GM19025 (cell line): ENCODE data around the gene MYLK3.

Source experiments
- ATAC-seq: cut with Tn5 transposase; IDR thresholded peaks from one replicate; pipeline ENCODE4 v1.9.1; 2021; ENCODE audit warnings: mild to moderate bottlenecking, low read depth, moderate library complexity; ENCODE audit not compliant: unreplicated experiment

Gene MYLK3

DNA sequence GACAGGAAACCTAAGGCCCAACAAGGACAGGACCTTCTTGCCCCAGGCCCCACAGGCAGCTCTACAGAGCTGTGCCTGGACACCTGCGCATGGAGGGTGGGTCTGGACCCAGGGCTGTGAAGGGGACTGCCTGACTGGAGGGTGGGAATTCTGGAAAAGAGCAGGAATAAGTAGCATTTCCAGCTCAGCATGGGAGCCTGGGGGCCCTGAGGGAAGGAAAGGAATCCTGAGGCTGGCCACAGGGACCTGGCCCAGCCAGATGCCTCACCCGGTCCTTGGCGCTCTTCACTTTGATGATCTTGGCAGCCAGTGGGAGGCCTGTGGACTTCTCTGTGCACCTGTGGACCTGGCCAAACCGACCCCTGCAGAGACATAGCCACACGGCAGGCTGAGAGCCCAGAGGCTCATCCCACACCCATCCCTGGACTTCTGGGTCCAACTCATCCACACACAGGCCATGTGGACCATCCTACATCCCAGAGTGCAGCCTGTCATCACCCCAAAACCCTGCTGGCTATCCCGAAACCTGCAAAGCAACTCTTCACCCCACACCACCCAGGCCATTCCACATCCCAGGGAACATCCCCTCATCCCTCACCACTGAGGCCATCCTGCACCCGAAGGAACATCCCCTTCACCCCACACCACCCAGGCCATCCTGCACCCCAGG, 18.7 kb downstream of the MYLK3 start:
- ATAC-seq = no peak

DNA sequence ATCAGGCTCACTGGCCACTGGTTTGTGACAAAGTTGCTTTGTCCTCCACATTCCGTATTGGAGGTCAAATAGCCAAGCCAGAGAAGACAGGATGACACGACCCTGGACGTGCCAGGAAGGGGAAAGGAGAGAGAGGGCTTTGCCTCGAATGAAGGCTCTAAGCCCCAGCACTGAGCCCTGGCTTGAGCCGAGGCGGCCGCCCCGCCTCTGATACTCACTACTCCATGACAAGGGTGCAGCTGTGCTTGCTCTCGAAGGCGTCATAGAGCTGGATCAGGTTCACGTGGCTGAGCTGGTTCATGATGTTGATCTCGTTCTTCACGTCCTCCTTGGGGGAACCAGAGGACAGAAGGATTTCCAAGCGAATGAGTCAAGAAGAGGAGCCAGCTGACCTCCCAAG, 19.3 kb downstream of the MYLK3 start:
- no peak for ATAC-seq

DNA sequence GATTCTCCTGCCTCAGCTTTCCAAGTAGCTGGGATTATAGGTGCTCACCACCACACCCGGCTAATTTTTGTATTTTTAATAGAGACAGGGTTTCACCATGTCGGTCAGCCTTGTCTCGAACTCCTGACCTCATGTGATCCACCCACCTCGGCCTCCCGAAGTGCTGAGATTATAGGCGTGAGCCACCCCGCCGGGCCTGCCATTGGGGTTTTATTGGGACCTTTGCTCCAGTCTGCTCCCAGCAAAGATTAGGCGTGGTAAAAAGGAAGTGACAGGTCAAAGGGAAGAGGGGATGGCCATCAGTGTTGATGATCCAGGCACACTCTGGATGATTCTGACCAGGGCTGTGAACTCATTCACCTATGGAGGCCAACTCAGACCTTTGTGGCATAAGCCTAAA, 20.5 kb downstream of the MYLK3 start:
- no peak for ATAC-seq

DNA sequence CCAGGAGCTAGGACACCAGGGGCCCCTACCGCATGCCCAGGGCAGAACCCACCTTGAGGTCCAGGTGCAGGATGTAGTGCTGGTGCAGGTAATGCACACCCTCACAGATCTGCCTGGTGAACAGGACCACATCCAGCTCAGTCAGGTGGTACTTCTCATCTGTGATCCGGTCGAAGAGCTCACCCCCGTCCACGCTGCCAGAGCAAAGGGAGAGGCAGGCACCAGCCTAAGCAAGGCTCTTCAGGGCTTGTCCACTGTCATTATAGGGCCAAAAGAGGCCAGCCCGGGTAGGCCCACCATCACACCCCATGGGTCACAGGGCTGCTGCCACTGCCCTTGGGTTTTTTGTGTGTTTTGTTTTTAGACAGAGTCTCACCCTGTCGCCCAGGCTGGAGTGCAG, 21.0 kb downstream of the MYLK3 start:
- no peak for ATAC-seq

DNA sequence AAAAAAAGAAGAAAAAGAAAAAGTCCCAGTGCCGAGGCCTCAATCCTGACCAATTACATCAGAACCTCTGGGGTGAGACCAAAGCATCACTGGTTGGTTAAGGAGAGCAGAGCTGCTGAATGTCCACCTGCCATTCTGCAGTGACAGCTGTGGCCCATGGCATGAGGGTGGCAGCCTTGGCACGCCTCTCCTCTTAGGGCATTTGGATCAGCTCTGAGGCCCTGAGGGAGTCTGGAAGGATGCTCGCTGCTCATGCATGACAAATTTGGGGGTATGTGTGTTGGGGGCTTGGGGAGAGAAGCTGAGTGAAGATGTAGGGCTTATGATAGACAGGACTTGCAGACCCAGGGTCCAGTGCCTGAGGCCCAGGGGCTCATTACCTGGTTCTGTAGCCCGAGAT, 26.3 kb downstream of the MYLK3 start:
- ATAC-seq = no peak

DNA sequence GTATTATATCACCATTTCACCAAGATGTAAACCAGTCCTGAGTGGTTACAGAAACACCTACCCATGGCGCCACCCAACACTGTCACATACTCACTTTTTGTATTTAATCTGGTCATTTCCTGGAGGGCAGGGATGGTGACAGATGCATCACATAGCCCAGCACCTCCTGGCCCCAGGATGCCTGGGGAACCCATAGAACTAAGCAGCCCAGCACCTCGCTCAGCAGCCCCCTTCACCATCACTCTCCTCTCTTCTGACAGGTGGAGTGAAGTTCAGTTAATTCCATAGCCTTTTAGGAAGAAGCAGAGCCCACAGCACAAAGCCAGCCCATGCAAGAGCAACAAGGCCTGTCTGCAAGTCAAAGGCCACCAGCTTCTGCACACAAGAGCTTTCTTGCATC, 27.5 kb downstream of the MYLK3 start:
- no peak for ATAC-seq

DNA sequence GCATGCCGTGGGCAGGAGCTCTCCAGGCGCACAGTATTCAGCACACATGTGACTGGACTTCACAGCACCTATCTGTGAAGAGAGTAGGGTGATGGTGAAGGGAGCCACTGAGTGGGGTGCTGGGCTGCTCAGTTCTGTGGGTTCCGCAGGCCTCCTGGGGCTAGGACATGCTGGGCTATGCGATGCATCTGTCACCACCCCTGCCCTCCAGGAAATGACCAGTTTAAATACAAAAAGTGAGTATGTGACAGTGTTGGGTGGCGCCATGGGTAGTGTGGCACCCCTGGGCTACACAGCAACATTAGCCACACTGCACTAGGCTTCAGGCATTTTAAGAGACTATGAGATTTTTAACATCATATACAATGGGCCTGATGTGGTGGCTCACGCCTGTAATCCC, 28.6 kb downstream of the MYLK3 start:
- ATAC-seq = no peak

DNA sequence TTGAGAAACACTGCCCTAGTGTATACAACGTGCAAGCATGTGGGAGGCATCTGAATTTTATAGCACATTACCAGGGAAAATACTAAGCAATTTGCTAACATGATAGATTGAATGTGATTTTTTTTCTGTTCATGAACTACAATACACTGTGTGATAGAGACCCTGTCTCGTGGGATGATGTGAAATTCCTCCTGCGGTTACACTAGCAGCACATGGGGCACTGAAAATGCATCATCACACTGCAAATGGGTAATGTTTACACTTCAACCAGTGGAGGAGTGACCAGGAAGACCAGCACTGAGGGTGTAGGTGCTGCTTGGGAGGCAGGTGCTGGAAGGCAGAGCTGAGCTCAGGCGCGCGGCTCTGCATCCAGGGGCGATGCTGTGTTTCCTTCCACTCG, 29.9 kb downstream of the MYLK3 start:
- ATAC-seq = no peak

DNA sequence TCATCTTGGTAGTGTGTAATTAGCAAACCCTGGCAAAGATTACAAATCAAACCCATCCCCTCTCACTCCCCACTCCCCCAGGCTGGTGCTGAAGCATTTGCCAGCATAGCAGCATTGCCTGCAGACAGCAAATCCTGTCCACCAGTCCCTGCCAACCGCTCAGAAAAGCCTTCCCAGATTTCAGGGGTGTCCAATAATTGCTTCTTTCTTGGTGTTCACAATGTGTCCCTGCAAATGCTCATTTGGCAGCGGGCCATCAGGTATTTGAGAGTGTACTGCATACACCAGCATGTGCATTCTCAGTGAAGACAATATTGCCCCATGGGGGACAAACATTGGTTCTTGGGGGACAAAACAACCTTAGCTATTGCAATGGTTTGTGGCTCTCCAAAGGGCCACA, 30.5 kb downstream of the MYLK3 start:
- ATAC-seq = no peak

DNA sequence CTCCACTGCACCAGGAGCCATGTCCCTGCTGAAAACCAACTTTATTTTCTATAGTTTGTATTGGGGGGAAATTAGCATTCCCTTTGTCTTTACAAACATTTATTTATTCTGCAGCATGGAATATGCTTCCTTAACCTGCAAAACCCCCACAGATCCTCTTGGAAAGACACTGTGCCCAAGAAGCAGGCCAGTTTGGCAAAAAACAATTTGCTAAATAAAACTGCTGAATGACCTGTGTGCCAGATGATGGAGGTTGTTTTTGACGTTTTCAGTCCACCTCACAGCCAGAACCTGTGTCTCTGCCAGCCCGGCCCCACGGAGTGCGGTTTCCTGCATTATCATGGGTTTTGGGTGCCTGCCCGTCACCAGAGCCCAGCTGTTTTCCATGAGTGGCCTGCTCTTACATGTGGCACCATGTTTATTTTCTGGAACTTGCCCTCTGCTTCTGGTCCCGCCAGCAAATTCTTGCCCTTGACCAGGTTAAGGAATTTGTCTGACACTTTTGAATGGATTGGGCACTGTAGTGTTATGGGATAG, 32.3 kb downstream of the MYLK3 start:
- ATAC-seq = no peak

DNA sequence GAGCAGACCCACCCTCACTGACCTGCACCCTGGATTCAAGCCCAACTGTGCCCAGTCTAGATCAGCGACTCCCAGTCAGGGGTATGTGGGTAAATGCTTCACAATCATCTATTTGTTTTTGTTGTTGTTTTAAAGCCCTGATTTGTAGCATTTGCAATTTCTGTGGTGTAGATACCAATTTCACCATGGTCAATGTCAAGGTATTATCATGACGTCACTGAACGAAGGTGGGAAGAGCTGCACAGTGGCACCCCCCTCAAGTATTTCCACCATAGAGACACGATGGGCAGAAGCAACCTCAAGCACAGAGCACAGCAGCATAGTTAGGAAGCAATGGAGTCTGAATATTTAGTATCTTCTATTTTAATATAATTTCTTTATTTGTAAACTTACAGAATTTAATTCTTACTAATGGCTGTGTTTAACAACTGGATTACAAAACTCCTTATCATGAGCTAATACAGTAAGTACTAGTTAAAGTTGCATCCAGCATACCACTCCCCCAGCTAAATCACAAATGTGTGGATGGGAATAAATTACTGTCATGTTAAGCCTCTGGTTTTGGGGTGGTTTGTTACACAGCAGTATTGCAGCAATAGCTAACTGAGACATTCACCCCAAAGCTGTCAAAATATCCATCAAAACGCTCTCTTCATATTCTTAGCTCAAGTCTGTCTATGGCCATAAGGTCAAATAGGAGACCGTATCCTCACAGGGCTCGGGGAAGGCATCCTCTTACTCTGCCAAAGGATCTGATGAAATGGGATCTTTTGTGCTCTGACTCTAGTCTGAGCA, 33.1 kb downstream of the MYLK3 start:
- no peak for ATAC-seq

DNA sequence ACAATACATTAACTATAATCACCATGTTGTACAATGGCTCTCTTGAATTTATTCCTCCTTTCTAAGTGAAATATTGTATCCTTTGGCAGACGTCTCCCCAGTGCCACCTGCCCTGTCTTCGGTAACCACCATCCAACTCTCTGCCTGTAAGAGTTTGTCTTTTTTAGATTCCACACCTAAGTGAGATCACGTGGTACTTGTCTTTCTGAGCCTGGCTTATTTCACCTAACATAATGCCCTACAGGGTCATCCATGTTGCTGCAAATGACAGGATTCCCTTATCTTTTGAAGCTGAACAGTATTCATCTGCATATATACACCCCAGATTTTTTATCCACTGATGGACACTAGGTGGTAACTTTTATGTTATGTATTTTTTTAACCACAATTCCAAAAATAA, 34.5 kb downstream of the MYLK3 start:
- no peak for ATAC-seq

DNA sequence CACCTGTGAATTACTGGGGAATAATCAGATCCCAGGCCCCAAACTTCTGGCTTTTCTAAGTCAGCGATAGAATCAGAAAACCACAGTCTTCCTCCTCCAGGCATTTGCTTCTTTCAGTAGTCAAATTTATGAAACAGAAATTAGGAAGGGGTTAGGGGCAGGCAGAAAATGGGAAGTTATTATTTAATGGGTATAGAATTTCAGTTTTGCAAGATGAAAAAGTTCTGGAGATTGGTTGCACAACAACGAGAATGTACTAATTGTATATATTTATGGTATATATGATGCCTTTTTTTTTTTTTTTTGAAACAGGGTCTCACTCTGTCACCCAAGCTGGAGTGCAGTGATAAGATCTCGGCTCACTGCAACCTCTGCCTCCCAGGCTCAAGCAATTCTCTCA, 35.2 kb downstream of the MYLK3 start:
- no peak for ATAC-seq

DNA sequence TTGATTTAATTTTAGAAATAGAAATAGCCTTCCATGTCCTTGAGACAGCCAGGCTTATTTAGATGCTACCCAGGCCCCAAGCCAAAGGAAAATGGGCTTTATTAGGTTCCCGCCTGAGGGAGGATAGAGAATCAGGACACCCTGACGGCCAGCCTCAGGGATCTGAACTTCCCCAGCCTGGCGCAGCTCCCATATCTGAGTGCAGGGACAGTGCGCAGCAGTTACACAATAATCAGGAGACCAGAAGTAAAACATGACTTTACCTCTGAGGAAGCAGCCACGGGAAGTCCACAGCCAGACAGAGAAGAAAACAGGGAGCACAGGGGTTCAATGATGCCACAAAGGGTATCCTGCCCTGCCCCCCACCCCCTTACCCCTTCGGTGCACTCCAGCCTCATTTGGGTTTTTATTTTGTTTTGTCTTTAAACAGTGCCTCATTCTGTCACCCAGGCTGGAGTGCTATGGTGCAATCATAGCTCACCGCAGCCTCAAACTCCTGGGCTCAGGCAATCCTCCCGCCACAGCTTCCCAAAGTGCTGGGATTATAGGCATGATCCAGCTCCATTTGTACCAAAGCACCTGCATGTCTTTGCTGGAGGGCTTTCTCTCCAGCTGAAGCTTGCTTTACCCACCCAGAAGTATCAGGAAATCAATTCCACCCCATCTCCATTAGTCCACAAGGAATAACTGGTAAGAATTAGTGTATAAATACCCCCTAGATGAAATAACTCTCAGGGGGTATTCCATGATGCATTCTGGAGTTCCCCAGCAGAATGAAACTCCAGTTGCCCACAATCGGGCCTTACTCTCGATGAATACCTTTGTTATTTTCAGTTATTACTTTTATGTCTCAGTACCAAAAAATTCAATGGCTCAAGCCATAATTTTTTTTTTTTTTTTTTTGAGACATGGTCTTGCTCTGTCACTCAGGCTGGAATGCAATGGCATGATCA, 36.8 kb downstream of the MYLK3 start:
- ATAC-seq = no peak

DNA sequence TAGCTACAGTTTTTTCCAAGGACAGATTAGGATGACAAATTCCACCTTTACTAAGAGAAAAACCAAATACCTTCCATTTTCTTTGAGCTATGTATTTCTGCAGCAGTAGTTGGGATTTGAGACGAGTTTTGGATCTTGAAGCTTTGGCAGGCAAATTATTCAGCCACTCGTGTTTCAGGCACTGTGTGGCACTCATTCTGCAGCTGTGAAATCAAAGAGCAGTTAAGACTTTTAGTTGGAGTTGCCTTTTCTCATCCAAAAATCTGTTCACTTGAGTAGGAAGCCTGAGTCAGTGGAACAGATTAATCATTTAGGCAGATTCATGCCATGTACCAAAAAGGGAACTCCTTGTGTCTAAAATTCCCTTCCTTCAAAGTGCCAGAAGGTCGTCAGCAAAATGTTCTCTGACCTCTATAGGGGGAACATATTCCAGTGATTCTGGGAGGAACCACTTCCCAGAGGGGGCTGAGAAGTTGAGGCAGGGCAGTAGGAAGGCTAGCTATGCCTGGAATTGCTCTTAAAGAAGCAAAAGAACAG, 38.6 kb downstream of the MYLK3 start:
- ATAC-seq = no peak

DNA sequence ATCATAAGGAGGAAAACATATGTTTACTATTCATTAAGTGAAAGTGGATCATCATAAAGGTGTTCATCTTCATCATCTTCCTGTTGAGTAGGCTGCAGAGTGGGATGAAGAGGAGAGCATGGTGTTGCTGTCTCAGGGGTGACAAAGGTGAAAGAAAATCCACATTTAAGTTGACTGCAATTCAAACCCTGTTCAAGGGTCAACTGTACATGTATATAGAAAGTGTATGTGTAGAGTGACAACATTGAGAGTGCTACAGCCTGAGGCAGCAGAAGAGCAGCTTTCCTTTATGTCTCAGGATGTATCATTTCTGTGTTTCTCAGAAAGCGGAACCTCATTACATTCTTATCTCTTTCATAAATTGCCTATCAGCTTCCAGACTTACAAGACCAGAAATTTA, 41.5 kb downstream of the MYLK3 start:
- ATAC-seq = no peak

DNA sequence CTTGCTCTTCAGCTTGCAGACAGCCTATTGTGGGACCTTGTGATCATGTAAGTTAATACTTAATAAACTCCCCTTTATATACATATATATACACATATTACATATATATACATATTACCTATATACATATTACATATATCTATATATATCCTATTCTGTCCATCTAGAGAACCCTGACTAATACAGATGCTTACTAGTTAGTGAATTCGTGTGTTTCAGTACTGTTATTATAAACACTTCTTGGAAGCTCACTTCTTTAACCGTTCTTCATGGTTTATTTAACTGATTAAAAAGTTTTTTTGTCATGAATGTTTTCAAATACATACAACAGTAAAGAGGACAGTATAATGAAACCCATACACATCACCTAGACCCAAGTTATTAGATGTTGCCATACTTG, 46.1 kb downstream of the MYLK3 start:
- ATAC-seq = no peak

DNA sequence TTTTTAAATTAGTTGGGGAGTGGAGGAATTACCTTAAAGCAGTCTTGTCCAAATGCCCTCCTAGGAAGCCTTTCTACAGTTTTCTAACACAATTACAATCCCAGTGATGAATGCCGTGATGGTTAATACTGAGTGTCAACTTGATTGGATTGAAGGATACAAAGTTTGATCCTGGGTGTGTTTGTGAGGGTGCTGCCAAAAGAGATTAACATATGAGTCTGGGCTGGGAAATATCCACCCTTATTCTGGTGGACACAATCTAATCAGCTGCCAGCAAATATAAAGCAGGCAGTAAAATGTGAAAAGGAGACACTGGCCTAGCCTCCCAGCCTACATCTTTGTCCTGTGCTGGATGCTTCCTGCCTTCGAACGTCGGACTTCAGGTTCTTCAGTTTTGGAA, 46.5 kb downstream of the MYLK3 start:
- ATAC-seq = no peak

DNA sequence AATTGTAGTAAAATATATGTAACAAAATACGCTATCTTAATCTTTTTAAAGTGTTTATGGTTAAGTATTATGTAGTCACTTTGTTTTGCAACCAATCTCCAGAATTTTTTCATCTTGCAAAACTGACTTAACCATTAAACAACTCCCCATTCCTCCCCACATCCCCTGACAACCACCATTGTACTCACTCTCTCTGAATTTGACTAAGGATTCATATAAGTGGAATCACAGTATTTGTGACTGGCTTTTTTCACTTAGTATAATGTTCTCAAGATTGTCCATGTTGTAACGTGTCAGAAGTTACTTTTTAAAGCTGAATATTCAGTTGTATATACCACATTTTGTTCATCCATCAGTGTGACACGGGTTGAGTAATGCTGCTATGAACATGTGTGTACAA, 48.1 kb downstream of the MYLK3 start:
- ATAC-seq = no peak

DNA sequence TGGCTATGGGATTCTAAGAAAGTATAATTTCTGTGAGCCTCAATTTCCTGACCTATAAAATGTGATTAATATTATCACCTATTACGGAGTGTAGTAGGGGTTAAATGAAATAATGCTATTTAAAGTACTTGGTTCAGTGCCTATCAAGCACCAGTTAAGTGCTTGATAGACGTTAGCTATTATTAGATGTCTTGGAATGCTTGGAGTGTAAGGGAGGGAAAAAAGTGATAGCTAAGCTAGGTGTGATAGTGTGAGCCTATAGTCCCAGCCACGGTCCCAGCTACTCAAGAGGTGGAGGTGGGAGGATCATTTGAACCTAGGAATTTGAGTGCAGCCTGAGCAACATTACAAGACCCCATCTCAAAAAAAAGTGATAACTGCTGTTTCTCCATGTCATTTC, 51.2 kb downstream of the MYLK3 start:
- ATAC-seq = no peak

DNA sequence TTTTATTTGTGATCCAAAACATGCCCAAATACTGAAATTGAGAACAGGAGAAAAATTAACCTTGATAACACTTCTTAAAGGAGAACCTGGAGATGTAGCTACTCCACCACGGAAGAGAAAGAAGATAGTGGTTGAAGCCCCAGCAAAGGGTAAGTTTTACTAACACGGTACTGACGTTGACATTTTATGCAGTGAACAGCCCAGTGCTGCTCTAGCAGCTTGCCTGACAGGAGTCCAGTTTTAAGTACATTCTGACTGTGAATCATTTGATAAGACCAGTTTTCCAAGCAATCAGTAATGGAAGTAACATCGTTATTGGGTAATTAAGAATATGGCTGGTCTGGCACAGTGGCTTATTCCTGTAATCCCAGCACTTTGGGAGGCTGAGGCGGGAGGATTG, 52.2 kb downstream of the MYLK3 start:
- ATAC-seq = no peak
